ENCODE data around the gene BTN2A1. TPM values are rescaled to one million over a fixed set of nuclear protein-coding genes. Genes with fewer than 3 reads are reported as not detected.

Gene BTN2A1
- total and polyA plus RNA-seq, 7 donors = 4.4 to 25.5 (median 18.2) TPM

GRCh38 chr6:26447257-26447656 is 10.5 kb upstream of the BTN2A1 start:
- no peaks in the 10 kb centered on the region for H3K9me3 ChIP-seq
- no peak overlapping the region for H3K4me3 ChIP-seq
- intact Hi-C loops (cut with DNase I) = no loop called here
- no peaks in the 10 kb centered on the region for H3K27me3 ChIP-seq
- H3K27ac ChIP-seq = no peak overlapping the region
- no peak for TF ChIP-seq POLR2AphosphoS5 (IDR thresholded peaks at IDR 0.05)
- TF ChIP-seq CTCF (IDR thresholded peaks at IDR 0.05) = no peak
- TF ChIP-seq EP300 (IDR thresholded peaks at IDR 0.05) = no peak
- no peak for TF ChIP-seq POLR2A (IDR thresholded peaks at IDR 0.05)
- no peak for DNase-seq
- 91 to 93% methylated on average over 5 of the region's 5 CpGs for WGBS, 2 donors
- peaks cover 0 to 49% (median 1%) of the 10 kb centered on the region in 4 donors for H3K36me3 ChIP-seq
- peaks cover 0 to 2% (median 0%) of the 10 kb centered on the region in 4 donors for H3K4me1 ChIP-seq

- WGBS, 2 donors = 96 to 97% methylated on average over 3 of the region's 3 CpGs
- Histone ChIP-seq H3K36me3 (peaks cover 0 to 38% (median 1%) of the 10 kb centered on the region in 4 donors), H3K9me3 (no peaks in the 10 kb centered on the region), H3K4me3 (no peak overlapping the region), H3K27me3 (no peaks in the 10 kb centered on the region), H3K4me1 (no peaks in the 10 kb centered on the region), H3K27ac (no peak overlapping the region)
- intact Hi-C loops (cut with DNase I) = no loop called here
- no peak for DNase-seq
- TF ChIP-seq POLR2AphosphoS5 (IDR thresholded peaks at IDR 0.05) (no peak), CTCF (IDR thresholded peaks at IDR 0.05) (no peak), POLR2A (IDR thresholded peaks at IDR 0.05) (no peak), EP300 (IDR thresholded peaks at IDR 0.05) (no peak)
Measured at GRCh38 chr6:26450240-26450639, 7.5 kb upstream of the BTN2A1 start.

- no peaks in the 10 kb centered on the region for H3K9me3 ChIP-seq
- H3K36me3 ChIP-seq = peaks cover 0 to 22% (median 1%) of the 10 kb centered on the region in 4 donors
- no peak overlapping the region for H3K27ac ChIP-seq
- H3K4me3 ChIP-seq = no peak overlapping the region
- intact Hi-C loops (cut with DNase I) = no loop called here
- no peaks in the 10 kb centered on the region for H3K27me3 ChIP-seq
- peaks cover 0 to 7% (median 6%) of the 10 kb centered on the region in 4 donors for H3K4me1 ChIP-seq
- TF ChIP-seq POLR2AphosphoS5 (IDR thresholded peaks at IDR 0.05) (no peak), EP300 (IDR thresholded peaks at IDR 0.05) (no peak), POLR2A (IDR thresholded peaks at IDR 0.05) (no peak), CTCF (IDR thresholded peaks at IDR 0.05) (no peak)
- 91 to 94% methylated on average over 1 of the region's 1 CpG for WGBS, 2 donors
- DNase-seq = no peak
Measured at GRCh38 chr6:26452631-26453235, 5.0 kb upstream of the BTN2A1 start.

GRCh38 chr6:26454631-26455030 is 3.1 kb upstream of the BTN2A1 start:
- Histone ChIP-seq H3K4me3 (no peak overlapping the region), H3K36me3 (peaks cover 0 to 10% (median 0%) of the 10 kb centered on the region in 4 donors), H3K27me3 (no peaks in the 10 kb centered on the region), H3K4me1 (peaks cover 0 to 18% (median 17%) of the 10 kb centered on the region in 4 donors), H3K27ac (no peak overlapping the region), H3K9me3 (no peaks in the 10 kb centered on the region)
- TF ChIP-seq CTCF (IDR thresholded peaks at IDR 0.05) = no peak
- TF ChIP-seq POLR2AphosphoS5 (IDR thresholded peaks at IDR 0.05) = no peak
- TF ChIP-seq POLR2A (IDR thresholded peaks at IDR 0.05) = no peak
- TF ChIP-seq EP300 (IDR thresholded peaks at IDR 0.05) = no peak
- WGBS, 2 donors = 90 to 99% methylated on average over 1 of the region's 1 CpG
- intact Hi-C loops (cut with DNase I) = loop anchor here (5.0 kb wide), 1 partner anchor 32 kb away; no protein-coding TSS in a partner anchor
- no peak for DNase-seq

Measured in sigmoid colon (tissue), 7 donors.